ENCODE data around the gene PPP2CA.

The PPP2CA gene

GRCh38 chr5:134146651-134147518, 79.0 kb downstream of the PPP2CA start:
- DNase-seq: no peak

GRCh38 chr5:134145779-134146581, 79.9 kb downstream of the PPP2CA start:
- DNase-seq: peak; percentile 87

GRCh38 chr5:134145041-134145757, 80.7 kb downstream of the PPP2CA start:
- DNase-seq: no peak

Measured in stimulated activated CD4-positive, alpha-beta T cell treated with anti-CD3 and anti-CD28 coated beads, Interleukin-4, amount 100 ng/mL, for 24 hours (primary cell).